Cerebellar cortex (tissue), 1 donor: ENCODE measurements around the gene SLC16A3.
"Not testable (repeated sequence)": the region's sequence is repeated elsewhere in the genome, so short reads cannot be mapped to it uniquely, and the experiment has no call there.

ENCODE experiments used
- DNase-seq: peaks from one replicate; pipeline ENCODE4 v3.0.0-alpha.2; 2015; ENCODE audit warnings: low spot score

Gene SLC16A3

GRCh38 chr17:82204831-82205719, 23.8 kb upstream of the SLC16A3 start:
- no peak for DNase-seq

- peak; percentile 90 for DNase-seq
Measured at GRCh38 chr17:82205720-82206508, 22.9 kb upstream of the SLC16A3 start.

- DNase-seq, result not testable (repeated sequence)
Measured at GRCh38 chr17:82210655-82211054, 18.2 kb upstream of the SLC16A3 start.

GRCh38 chr17:82212331-82213250, 16.3 kb upstream of the SLC16A3 start, which contains the start of gene CCDC57:
Gene CCDC57, minus strand, starts transcription at chr17:82212842. Its CDS starts 10,898 bp downstream, at chr17:82201944.
- peak; percentile 68 for DNase-seq

- DNase-seq, result peak; percentile 92
Measured at GRCh38 chr17:82213251-82214011, 15.4 kb upstream of the SLC16A3 start.

- DNase-seq, result no peak
Measured at GRCh38 chr17:82214012-82214628, 14.7 kb upstream of the SLC16A3 start.

GRCh38 chr17:82215095-82215971, 13.5 kb upstream of the SLC16A3 start:
- DNase-seq, result no peak

- no peak for DNase-seq
Measured at GRCh38 chr17:82215972-82216300, 12.9 kb upstream of the SLC16A3 start.

GRCh38 chr17:82216301-82217119, 12.3 kb upstream of the SLC16A3 start:
- no peak for DNase-seq

- no peak for DNase-seq
Measured at GRCh38 chr17:82217120-82217529, 11.7 kb upstream of the SLC16A3 start.

- DNase-seq, result no peak
Measured at GRCh38 chr17:82217530-82218204, 11.2 kb upstream of the SLC16A3 start.

- no peak for DNase-seq
Measured at GRCh38 chr17:82218349-82219075, 10.3 kb upstream of the SLC16A3 start.

- no peak for DNase-seq
Measured at GRCh38 chr17:82219083-82219482, 9.8 kb upstream of the SLC16A3 start.

GRCh38 chr17:82219753-82220709, 8.8 kb upstream of the SLC16A3 start:
- DNase-seq, result no peak

GRCh38 chr17:82221341-82221902, 7.4 kb upstream of the SLC16A3 start:
- no peak for DNase-seq

- DNase-seq, result no peak
Measured at GRCh38 chr17:82222816-82223215, 6.0 kb upstream of the SLC16A3 start.
